Measurements from ENCODE around the gene GOLGA8J.
"Not testable (repeated sequence)": the region's sequence is repeated elsewhere in the genome, so short reads cannot be mapped to it uniquely, and the experiment has no call there.

GOLGA8J gene

GRCh38 chr15:30097827-30098226 is 15.1 kb downstream of the GOLGA8J start:
- DNase-seq = not testable (repeated sequence)

GRCh38 chr15:30102890-30103289 is 20.1 kb downstream of the GOLGA8J start:
- DNase-seq = not testable (repeated sequence)

GRCh38 chr15:30103941-30104507 is 21.3 kb downstream of the GOLGA8J start:
- DNase-seq = not testable (repeated sequence)

GRCh38 chr15:30110591-30110990 is 27.8 kb downstream of the GOLGA8J start:
- not testable (repeated sequence) for DNase-seq

- not testable (repeated sequence) for DNase-seq
These were observed 47.3 kb downstream of the GOLGA8J start for GRCh38 chr15:30130066-30130465.

GRCh38 chr15:30134751-30135150 is 52.0 kb downstream of the GOLGA8J start, which contains the start of gene GOLGA8T:
GOLGA8T (plus strand) TSS chr15:30135051; CDS start chr15:30135149, 98 bp downstream.
- DNase-seq = not testable (repeated sequence)

Measured in activated CD4-positive, CD25-positive, alpha-beta regulatory T cell treated with anti-CD3 and anti-CD28 coated beads, Interleukin-2, amount 50 U/mL, for 72 hours (primary cell).